HFFc6 (cell line): ENCODE data around the gene OXLD1. TPM values are rescaled to one million over a fixed set of nuclear protein-coding genes. Genes with fewer than 3 reads are reported as not detected.
A peak's percentile ranks its signal among the peaks of the same experiment; 100 is the strongest.

Experiments
- DNase-seq: peaks from one replicate; pipeline ENCODE4 v3.0.0-alpha.2; 2018
- H3K27ac Mint-ChIP-seq: 2 replicates; pipeline ENCODE4 v1.8.0; 2020; ENCODE audit warnings: mild to moderate bottlenecking, mixed read lengths
- H3K27me3 Mint-ChIP-seq: 2 replicates; pipeline ENCODE4 v1.8.0; 2021; ENCODE audit warnings: mild to moderate bottlenecking, moderate library complexity, mixed read lengths; ENCODE audit not compliant: insufficient read depth
- H3K36me3 Mint-ChIP-seq: 2 replicates; pipeline ENCODE4 v1.8.0; 2021; ENCODE audit warnings: low read depth, mixed read lengths
- H3K4me1 Mint-ChIP-seq: 2 replicates; pipeline ENCODE4 v1.8.0; 2020; ENCODE audit warnings: low read depth, mixed read lengths
- H3K4me3 Mint-ChIP-seq: 2 replicates; pipeline ENCODE4 v1.8.0; 2020; ENCODE audit warnings: mild to moderate bottlenecking, moderate library complexity, mixed read lengths
- H3K9me3 Mint-ChIP-seq: 2 replicates; pipeline ENCODE4 v1.8.0; 2020; ENCODE audit warnings: mild to moderate bottlenecking, mixed read lengths
- total RNA-seq, 6 experiments: library from RNA; stranded (reverse); fragmentation: NEBNext Ultra II Directional; extraction: Animal tissue kit (Norgen Biotek cat#: 25700); gene quantifications; 2 replicates in 1 of 6; 3 replicates in 5 of 6; pipeline ENCODE4 v1.2.3, GENCODE V29; 2021
- TF ChIP-seq, protein P1 (sequence below): fragments of 200-600 bp; sonication (generic); IDR thresholded peaks from 2 replicates; pipeline ENCODE4 v1.5.0; 2021; ENCODE audit warnings: antibody characterized with exemption, mild to moderate bottlenecking

The OXLD1 gene
- total RNA-seq, 6 experiments from 2014 or later = 20.9 to 33.4 (median 30.9) TPM

DNA sequence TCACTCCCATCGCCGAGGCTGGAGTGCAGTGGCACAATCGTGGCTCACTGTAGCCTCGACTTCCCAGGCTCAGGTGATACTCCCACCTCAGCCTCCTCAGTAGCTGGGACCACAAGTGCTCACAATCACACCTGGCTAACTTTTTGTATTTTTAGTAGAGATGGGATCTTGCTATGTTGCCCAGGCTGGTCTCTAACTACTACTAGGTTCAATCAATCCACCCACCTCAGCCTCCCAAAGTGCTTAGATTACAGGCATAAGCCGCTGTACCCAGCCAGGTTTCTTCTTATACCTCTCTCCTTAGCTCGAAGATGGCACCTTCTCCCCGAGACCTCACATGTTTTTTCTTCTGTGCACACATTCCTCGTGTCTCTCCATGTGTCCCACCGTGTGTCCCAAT lies 26.4 kb downstream of the OXLD1 start:
- TF ChIP-seq, protein P1, sequence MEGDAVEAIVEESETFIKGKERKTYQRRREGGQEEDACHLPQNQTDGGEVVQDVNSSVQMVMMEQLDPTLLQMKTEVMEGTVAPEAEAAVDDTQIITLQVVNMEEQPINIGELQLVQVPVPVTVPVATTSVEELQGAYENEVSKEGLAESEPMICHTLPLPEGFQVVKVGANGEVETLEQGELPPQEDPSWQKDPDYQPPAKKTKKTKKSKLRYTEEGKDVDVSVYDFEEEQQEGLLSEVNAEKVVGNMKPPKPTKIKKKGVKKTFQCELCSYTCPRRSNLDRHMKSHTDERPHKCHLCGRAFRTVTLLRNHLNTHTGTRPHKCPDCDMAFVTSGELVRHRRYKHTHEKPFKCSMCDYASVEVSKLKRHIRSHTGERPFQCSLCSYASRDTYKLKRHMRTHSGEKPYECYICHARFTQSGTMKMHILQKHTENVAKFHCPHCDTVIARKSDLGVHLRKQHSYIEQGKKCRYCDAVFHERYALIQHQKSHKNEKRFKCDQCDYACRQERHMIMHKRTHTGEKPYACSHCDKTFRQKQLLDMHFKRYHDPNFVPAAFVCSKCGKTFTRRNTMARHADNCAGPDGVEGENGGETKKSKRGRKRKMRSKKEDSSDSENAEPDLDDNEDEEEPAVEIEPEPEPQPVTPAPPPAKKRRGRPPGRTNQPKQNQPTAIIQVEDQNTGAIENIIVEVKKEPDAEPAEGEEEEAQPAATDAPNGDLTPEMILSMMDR = no peak
- no peak for DNase-seq
- H3K4me3 Mint-ChIP-seq = no peak overlapping the region
- no peaks in the 10 kb centered on the region for H3K9me3 Mint-ChIP-seq
- no peak overlapping the region for H3K27ac Mint-ChIP-seq
- peaks cover 9% of the 10 kb centered on the region for H3K36me3 Mint-ChIP-seq
- H3K27me3 Mint-ChIP-seq = no peaks in the 10 kb centered on the region; the same call in 1 of the 2 replicates
- H3K4me1 Mint-ChIP-seq = peaks cover 39% of the 10 kb centered on the region

DNA sequence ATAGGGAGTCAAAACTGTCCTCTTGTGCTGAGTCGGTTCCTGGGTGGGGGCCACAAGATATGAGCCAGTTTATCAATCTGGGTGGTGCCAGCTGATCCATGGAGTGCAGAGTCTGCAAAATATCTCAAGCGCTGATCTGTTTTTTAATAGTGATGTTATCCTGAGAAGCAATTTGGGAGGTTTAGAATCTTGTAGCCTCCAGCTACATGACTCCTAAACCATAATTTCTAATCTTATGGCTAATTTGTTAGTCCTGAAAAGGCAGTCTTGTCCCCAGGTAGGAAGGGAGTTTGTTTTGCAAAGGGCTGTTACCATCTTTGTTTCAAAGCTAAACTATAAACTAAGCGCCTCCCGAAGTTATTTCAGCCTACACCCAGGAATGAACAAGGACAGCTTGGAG lies 27.7 kb downstream of the OXLD1 start:
- Mint-ChIP-seq H3K27me3 (no peaks in the 10 kb centered on the region; the same call in 1 of the 2 replicates), H3K36me3 (peaks cover 9% of the 10 kb centered on the region), H3K9me3 (no peaks in the 10 kb centered on the region), H3K4me3 (no peak overlapping the region; the same call in 1 of the 2 replicates), H3K4me1 (peaks cover 39% of the 10 kb centered on the region), H3K27ac (no peak overlapping the region)
- no peak for DNase-seq
- TF ChIP-seq, protein P1 = no peak

DNA sequence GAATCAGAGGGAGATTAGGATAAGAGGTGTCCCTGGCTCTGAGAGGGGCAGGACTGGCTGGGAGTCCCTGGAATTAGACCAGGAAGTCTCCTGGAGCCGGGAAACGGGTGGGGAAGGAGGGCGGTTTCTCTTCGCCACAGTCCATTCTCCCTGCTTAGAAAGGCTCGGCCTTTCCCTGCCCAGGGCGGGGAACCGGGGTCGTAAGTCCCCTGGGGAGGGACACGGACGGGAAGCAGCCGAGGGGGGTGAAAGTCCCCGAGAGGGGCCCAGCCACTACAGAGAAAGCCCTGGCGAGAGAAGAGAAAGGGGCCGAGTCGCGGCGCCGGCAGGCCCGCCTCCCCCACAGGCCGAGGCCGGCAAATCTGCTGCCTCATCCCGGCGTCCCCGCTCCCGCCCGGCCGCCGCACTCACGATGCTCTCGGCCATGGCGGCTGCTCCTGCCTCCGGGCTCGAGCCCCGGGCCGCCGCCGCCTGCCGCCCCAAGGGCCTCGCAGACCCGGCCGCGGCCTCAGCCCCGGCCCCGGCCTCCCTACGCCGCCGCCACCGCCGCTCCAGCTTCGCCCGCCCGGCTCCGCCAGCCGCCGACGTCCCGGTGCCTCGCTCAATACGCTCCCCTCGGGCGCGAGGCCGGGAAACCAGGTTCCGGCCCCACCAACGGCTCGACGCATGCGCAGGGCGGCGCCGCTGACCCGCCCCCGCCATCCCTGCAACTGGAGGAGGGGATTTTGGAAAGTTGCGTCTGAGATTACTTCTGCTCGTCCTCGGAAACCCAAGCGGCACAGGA lies 29.7 kb downstream of the OXLD1 start, which contains the start of the genes NPLOC4 and TSPAN10:
Gene NPLOC4 (minus strand): TSS at position 608 of the 784 bp plus-strand sequence. CDS start 182 bp downstream, at position 426.
Gene TSPAN10 (plus strand): TSS at position 692 of the 784 bp plus-strand sequence. CDS start 5,217 bp downstream, outside the sequence.
- DNase-seq = peak; percentile 67

DNA sequence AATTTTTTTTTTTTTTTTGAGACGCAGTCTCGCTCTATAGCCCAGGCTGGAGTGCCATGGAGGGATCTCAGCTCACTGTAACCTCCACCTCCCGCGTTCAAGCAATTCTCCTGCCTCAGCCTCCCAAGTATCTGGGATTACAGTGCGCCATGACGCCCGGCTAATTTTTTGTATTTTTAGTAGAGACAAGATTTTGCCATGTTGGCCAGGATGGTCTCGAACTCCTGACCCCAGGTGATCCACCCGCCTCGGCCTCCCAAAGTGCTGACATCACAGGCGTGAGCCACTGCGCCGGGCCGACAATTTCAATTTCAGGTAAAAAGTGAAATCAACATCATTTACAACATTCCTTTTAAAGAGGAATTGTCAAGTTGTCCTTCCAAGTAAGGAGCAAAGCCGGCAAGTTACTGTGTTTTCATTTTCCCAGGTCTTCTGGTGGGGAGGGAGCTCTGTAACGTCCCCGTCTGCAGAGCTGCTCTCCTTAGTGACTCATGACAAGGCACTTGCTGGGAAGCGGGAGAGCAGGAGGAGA lies 30.4 kb downstream of the OXLD1 start:
- H3K36me3 Mint-ChIP-seq = peaks cover 14% of the 10 kb centered on the region
- peak overlapping the region; percentile 92 for H3K27ac Mint-ChIP-seq
- DNase-seq = peak; percentile 61
- H3K4me1 Mint-ChIP-seq = peaks cover 32% of the 10 kb centered on the region
- TF ChIP-seq, protein P1 = no peak
- no peaks in the 10 kb centered on the region for H3K9me3 Mint-ChIP-seq
- H3K4me3 Mint-ChIP-seq = peak overlapping the region; percentile 94
- no peaks in the 10 kb centered on the region; the same call in 1 of the 2 replicates for H3K27me3 Mint-ChIP-seq

More for the DNA sequence above, 29.7 kb downstream of the OXLD1 start, which contains the start of the genes NPLOC4 and TSPAN10:
- no peaks in the 10 kb centered on the region; the same call in 1 of the 2 replicates for H3K27me3 Mint-ChIP-seq
- peaks cover 38% of the 10 kb centered on the region for H3K4me1 Mint-ChIP-seq
- H3K27ac Mint-ChIP-seq = peak within 1 kb of the TSS; percentile 92
- TF ChIP-seq, protein P1 = no peak
- H3K9me3 Mint-ChIP-seq = no peaks in the 10 kb centered on the region
- peaks cover 10% of the 10 kb centered on the region for H3K36me3 Mint-ChIP-seq
- H3K4me3 Mint-ChIP-seq = peak within 1 kb of the TSS; percentile 94

DNA sequence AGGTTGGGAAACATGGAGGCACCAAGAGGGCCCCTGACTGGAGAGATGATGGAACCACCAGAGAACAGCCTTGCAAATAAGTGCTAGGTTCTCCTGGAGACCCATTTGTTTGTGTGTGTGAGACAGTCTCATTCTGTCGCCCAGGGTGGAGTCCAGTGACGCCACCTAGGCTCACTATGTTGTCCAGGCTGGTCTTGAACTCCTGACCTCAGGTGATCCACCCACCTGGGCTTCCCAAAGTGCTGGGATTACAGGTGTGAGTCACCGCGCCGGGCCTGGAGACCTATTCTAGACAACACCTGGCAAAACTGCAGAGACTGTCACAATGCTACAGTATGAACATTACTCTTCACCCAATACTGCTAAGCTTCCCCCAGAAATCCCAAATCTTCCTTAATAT lies 31.0 kb downstream of the OXLD1 start:
- Mint-ChIP-seq H3K27ac (peak overlapping the region; percentile 92), H3K4me1 (peaks cover 30% of the 10 kb centered on the region), H3K27me3 (no peaks in the 10 kb centered on the region; the same call in 1 of the 2 replicates), H3K36me3 (peaks cover 14% of the 10 kb centered on the region), H3K4me3 (peak overlapping the region; percentile 94), H3K9me3 (no peaks in the 10 kb centered on the region)
- TF ChIP-seq, protein P1 = no peak
- DNase-seq = no peak
